C4-2B (cell line): ENCODE results near the gene ZNF618.

ENCODE experiments used
- CTCF ChIP-seq: fragments of 450-650 bp; conservative IDR thresholded peaks from 2 replicates; pipeline ENCODE4 v1.5.1; 2017; ENCODE audit warnings: mild to moderate bottlenecking
- ZFX ChIP-seq: fragments of 450-650 bp; IDR thresholded peaks from 2 replicates; pipeline ENCODE4 v1.6.1; 2017

- TF ChIP-seq CTCF: no peak
- TF ChIP-seq ZFX: no peak
Observed at GRCh38 chr9:114031037-114031630, 155.0 kb downstream of the ZNF618 start.
